ENCODE results near the gene RBM38.

The RBM38 gene

DNA sequence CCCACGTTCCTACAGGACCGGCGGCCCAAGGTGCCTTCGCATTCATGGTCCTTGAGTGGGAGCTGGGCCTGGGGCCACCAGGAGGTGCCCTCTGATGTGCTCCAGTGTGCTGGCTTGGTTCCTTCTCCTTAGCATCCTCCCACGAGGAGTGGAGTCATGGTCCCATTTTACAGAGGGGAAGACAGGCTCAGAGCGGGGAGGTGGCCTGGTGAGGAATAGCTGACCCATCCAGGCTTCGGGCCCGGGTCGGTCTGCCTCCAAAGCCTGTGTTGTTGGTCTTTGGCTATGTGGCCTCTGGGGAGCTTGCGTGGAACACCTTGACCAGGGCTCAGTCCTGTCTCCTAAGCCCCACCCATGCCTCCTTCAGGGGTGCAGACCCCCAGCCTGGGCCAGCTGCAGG, 22.8 kb downstream of the RBM38 start:
- Histone ChIP-seq H2AFZ (ENCODE audit: low read depth, low read length, severe bottlenecking) (no peak overlapping the region), H3K27ac (ENCODE audit: low read depth, low read length) (no peak overlapping the region), H3K9me2 (replicated peaks; ENCODE audit: insufficient read depth, low read length) (no peaks in the 10 kb centered on the region), H3K4me3 (ENCODE audit: insufficient read depth, low read length, poor library complexity, severe bottlenecking) (no peak overlapping the region), H3F3A (ENCODE audit: insufficient read depth) (peaks cover 4% of the 10 kb centered on the region; the same call in 1 of the 2 replicates), H3K9ac (ENCODE audit: low read length) (no peak overlapping the region), H3K4me2 (ENCODE audit: low read depth, low read length, poor library complexity, severe bottlenecking) (no peak overlapping the region), H3K9me3 (ENCODE audit: insufficient read depth, low read length) (no peaks in the 10 kb centered on the region), H3K36me3 (ENCODE audit: low read length) (no peaks in the 10 kb centered on the region), H3K27me3 (ENCODE audit: low read length) (no peaks in the 10 kb centered on the region), H3K79me2 (ENCODE audit: insufficient read depth, low read length) (no peaks in the 10 kb centered on the region), H4K20me1 (ENCODE audit: low read depth, low read length) (no peaks in the 10 kb centered on the region; the same call in 1 of the 2 replicates)
- TF ChIP-seq EZH2phosphoT487 (conservative IDR thresholded peaks at IDR 0.05; ENCODE audit: low read length): no peak
- TF ChIP-seq, protein P1, sequence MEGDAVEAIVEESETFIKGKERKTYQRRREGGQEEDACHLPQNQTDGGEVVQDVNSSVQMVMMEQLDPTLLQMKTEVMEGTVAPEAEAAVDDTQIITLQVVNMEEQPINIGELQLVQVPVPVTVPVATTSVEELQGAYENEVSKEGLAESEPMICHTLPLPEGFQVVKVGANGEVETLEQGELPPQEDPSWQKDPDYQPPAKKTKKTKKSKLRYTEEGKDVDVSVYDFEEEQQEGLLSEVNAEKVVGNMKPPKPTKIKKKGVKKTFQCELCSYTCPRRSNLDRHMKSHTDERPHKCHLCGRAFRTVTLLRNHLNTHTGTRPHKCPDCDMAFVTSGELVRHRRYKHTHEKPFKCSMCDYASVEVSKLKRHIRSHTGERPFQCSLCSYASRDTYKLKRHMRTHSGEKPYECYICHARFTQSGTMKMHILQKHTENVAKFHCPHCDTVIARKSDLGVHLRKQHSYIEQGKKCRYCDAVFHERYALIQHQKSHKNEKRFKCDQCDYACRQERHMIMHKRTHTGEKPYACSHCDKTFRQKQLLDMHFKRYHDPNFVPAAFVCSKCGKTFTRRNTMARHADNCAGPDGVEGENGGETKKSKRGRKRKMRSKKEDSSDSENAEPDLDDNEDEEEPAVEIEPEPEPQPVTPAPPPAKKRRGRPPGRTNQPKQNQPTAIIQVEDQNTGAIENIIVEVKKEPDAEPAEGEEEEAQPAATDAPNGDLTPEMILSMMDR (IDR thresholded peaks at IDR 0.05; ENCODE audit: insufficient read depth, low read length, poor library complexity, severe bottlenecking): no peak

DNA sequence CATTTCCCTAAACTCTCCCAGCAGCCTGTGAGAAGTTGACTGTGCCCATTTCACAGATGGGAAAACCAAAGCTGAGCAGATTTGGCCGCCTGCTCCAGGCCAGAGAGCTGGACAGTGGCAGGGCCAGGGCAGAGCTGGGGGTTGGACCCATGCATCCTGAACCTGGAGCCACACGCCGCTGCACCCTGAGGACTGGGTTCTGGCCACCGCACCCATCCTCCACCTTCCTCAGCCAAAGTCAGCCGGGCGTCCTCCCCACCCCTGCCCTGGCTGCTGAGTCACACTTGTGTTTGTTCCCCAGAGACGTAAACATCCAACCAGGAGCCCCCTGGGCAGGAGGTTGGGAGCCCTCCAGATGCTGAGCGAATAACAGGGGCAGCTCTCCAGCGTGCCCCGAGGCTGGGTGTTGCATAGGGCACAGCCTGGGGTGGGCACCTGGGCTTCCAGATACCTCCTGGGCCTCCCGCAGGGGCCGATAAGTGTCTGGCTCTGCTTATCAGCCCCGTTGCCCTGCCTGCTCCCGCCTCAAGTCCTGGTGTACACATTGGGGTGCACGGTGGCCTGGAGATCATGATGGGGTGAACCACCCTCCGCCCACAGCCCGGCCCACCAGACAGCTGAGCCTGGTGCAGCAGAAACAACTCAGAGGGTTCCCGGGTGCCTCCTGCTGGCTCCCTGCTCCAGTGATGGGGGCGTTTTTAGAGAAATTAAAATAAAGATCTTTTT, 23.8 kb downstream of the RBM38 start:
- Histone ChIP-seq H3K9ac (ENCODE audit: low read length) (no peak overlapping the region), H3K27me3 (ENCODE audit: low read length) (no peaks in the 10 kb centered on the region), H3K27ac (ENCODE audit: low read depth, low read length) (no peak overlapping the region), H3K36me3 (ENCODE audit: low read length) (no peaks in the 10 kb centered on the region), H3K79me2 (ENCODE audit: insufficient read depth, low read length) (no peaks in the 10 kb centered on the region), H3K4me2 (ENCODE audit: low read depth, low read length, poor library complexity, severe bottlenecking) (no peak overlapping the region), H3F3A (ENCODE audit: insufficient read depth) (no peaks in the 10 kb centered on the region), H4K20me1 (ENCODE audit: low read depth, low read length) (no peaks in the 10 kb centered on the region; the same call in 1 of the 2 replicates), H3K9me3 (ENCODE audit: insufficient read depth, low read length) (no peaks in the 10 kb centered on the region), H3K4me3 (ENCODE audit: insufficient read depth, low read length, poor library complexity, severe bottlenecking) (no peak overlapping the region), H2AFZ (ENCODE audit: low read depth, low read length, severe bottlenecking) (no peak overlapping the region), H3K9me2 (replicated peaks; ENCODE audit: insufficient read depth, low read length) (no peaks in the 10 kb centered on the region)
- TF ChIP-seq, protein P1 (IDR thresholded peaks at IDR 0.05; ENCODE audit: insufficient read depth, low read length, poor library complexity, severe bottlenecking): no peak
- no peak for TF ChIP-seq EZH2phosphoT487 (conservative IDR thresholded peaks at IDR 0.05; ENCODE audit: low read length)

DNA sequence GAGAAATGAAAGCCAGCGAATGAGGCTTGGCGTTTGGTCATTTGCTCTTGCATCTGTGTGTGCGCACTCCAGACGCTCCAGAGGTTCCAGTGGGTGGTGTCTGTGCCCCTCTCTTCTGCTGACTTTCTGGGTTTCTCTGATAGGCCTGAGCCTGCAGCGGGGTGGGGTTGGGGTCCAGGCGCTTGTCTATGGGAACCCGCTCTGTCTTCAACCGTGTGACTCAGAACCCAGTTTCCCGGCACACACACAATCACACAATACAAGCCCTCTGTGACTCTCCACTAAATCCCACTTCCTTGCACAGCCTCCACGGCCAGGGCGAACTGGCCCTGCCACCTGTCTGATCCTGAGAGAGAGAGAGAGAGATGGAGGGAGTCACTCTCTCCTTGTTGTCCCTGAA, 24.6 kb downstream of the RBM38 start:
- Histone ChIP-seq H3K9me2 (replicated peaks; ENCODE audit: insufficient read depth, low read length) (no peaks in the 10 kb centered on the region), H3K4me3 (ENCODE audit: insufficient read depth, low read length, poor library complexity, severe bottlenecking) (no peak overlapping the region), H3F3A (ENCODE audit: insufficient read depth) (no peaks in the 10 kb centered on the region), H3K9ac (ENCODE audit: low read length) (no peak overlapping the region), H3K79me2 (ENCODE audit: insufficient read depth, low read length) (no peaks in the 10 kb centered on the region), H2AFZ (ENCODE audit: low read depth, low read length, severe bottlenecking) (no peak overlapping the region), H4K20me1 (ENCODE audit: low read depth, low read length) (no peaks in the 10 kb centered on the region; the same call in 1 of the 2 replicates), H3K4me2 (ENCODE audit: low read depth, low read length, poor library complexity, severe bottlenecking) (no peak overlapping the region), H3K27me3 (ENCODE audit: low read length) (no peaks in the 10 kb centered on the region), H3K36me3 (ENCODE audit: low read length) (no peaks in the 10 kb centered on the region), H3K27ac (ENCODE audit: low read depth, low read length) (no peak overlapping the region), H3K9me3 (ENCODE audit: insufficient read depth, low read length) (no peaks in the 10 kb centered on the region)
- TF ChIP-seq EZH2phosphoT487 (conservative IDR thresholded peaks at IDR 0.05; ENCODE audit: low read length): no peak
- TF ChIP-seq, protein P1 (IDR thresholded peaks at IDR 0.05; ENCODE audit: insufficient read depth, low read length, poor library complexity, severe bottlenecking): no peak
